Uterus (tissue), 2 donors: ENCODE measurements around the gene KLHL18.

ENCODE experiments used
- CTCF ChIP-seq, 4 experiments: fragments of 200-600 bp in 2 of 4; fragments of 450-650 bp in 2 of 4; sonication (generic) in 2 of 4; IDR thresholded peaks; one replicate each; pipeline ENCODE4 v1.5.1; 2016 to 2019; ENCODE audit warnings: antibody characterized with exemption in 4 of 4, mild to moderate bottlenecking in 2 of 4, moderate library complexity in 1 of 4
- POLR2A ChIP-seq, 2 donors: fragments of 450-650 bp; IDR thresholded peaks; one replicate each; pipeline ENCODE4 v1.6.1; 2016; ENCODE audit warnings: antibody characterized with exemption in 2 of 2, mild to moderate bottlenecking in 1 of 2, moderate library complexity in 1 of 2

- TF ChIP-seq POLR2A (IDR thresholded peaks at IDR 0.05): no peak
- TF ChIP-seq CTCF (IDR thresholded peaks at IDR 0.05): no peak
These were observed 9.2 kb upstream of the KLHL18 start for GRCh38 chr3:47273564-47273963.
